Prostate gland (tissue), 2 donors: ENCODE results near the gene CPLX3. TPM values are rescaled to one million over a fixed set of nuclear protein-coding genes. Genes with fewer than 3 reads are reported as not detected.

ENCODE experiments used
- DNase-seq: peaks from one replicate; pipeline ENCODE4 v3.0.0-alpha.2; 2019; ENCODE audit warnings: low spot score
- H3K27ac ChIP-seq, 2 donors: fragments of 200-600 bp; sonication (generic); 2 replicates each; pipeline ENCODE4 v1.5.1; 2017 to 2019
- H3K27me3 ChIP-seq: fragments of 200-600 bp; sonication (generic); replicated peaks from 2 replicates; pipeline ENCODE4 v1.5.1; 2019; ENCODE audit not compliant: insufficient read depth
- H3K36me3 ChIP-seq, 2 donors: fragments of 200-600 bp; sonication (generic); 1 replicate in 1 of 2; 2 replicates in 1 of 2; pipeline versions ENCODE4 v1.5.1 to v1.8.1; 2017 to 2019
- H3K4me1 ChIP-seq: fragments of 200-600 bp; sonication (generic); replicated peaks from 2 replicates; pipeline ENCODE4 v1.5.1; 2019
- H3K4me3 ChIP-seq, 2 donors: fragments of 200-600 bp; sonication (generic); 2 replicates each; pipeline ENCODE4 v1.5.1; 2017 to 2019
- H3K9me3 ChIP-seq: fragments of 200-600 bp; sonication (generic); 2 replicates; pipeline ENCODE4 v1.5.1; 2017
- POLR2A ChIP-seq: fragments of 450-650 bp; IDR thresholded peaks from one replicate; pipeline ENCODE4 v1.6.1; 2016; ENCODE audit warnings: antibody characterized with exemption, mild to moderate bottlenecking
- POLR2AphosphoS5 ChIP-seq: sonication (generic); formaldehyde crosslinking; IDR thresholded peaks from one replicate; pipeline ENCODE4 v1.6.1; 2017; ENCODE audit warnings: antibody characterized with exemption
- WGBS: methylation state at CpG from one replicate; pipeline ENCODE4 v1.1.5; 2018; 5-methylcytosine and 5-hydroxymethylcytosine counted together
- intact Hi-C: fragments of 100-400 bp; cut with DNase I; formaldehyde crosslinking; loops from one replicate; pipeline ENCODE4 v1.14.2; 2022
- total RNA-seq, 2 donors: library from RNA; depleted of rRNA; stranded (reverse); fragments of >200 nt; gene quantifications; one replicate each; pipeline ENCODE4 v1.1.0, GENCODE V29; 2016
- TF ChIP-seq, protein P1 (sequence below), 4 experiments: fragments of 200-600 bp in 2 of 4; fragments of 450-650 bp in 2 of 4; sonication (generic) in 2 of 4; IDR thresholded peaks; 1 replicate in 3 of 4; 2 replicates in 1 of 4; pipeline ENCODE4 v1.5.1; 2016 to 2019; ENCODE audit warnings: antibody characterized with exemption in 4 of 4, mild to moderate bottlenecking in 2 of 4, moderate library complexity in 2 of 4

The CPLX3 gene
- total RNA-seq, 2 donors from 2014 or later: 40.5 to 59.8 TPM

DNA sequence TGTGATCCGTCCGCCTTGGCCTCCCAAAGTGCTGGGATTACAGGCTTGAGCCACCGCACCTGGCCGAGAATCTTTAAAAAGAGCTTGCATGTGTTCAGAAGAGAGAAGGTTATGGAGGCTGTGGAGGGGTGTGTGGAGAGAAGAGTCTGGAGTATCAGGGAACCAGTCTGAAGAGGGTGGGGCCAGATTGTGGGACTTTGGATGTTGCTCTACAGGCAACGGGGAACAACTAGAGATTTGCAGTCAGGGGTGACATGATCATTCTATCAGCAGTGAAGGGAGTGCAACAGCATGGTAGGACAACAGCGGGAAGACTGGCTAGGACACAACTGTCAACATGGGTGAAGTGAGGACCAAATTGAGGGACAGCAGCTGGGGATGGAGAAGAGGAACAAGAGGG lies 37.9 kb downstream of the CPLX3 start:
- TF ChIP-seq POLR2AphosphoS5: no peak
- TF ChIP-seq, protein P1, sequence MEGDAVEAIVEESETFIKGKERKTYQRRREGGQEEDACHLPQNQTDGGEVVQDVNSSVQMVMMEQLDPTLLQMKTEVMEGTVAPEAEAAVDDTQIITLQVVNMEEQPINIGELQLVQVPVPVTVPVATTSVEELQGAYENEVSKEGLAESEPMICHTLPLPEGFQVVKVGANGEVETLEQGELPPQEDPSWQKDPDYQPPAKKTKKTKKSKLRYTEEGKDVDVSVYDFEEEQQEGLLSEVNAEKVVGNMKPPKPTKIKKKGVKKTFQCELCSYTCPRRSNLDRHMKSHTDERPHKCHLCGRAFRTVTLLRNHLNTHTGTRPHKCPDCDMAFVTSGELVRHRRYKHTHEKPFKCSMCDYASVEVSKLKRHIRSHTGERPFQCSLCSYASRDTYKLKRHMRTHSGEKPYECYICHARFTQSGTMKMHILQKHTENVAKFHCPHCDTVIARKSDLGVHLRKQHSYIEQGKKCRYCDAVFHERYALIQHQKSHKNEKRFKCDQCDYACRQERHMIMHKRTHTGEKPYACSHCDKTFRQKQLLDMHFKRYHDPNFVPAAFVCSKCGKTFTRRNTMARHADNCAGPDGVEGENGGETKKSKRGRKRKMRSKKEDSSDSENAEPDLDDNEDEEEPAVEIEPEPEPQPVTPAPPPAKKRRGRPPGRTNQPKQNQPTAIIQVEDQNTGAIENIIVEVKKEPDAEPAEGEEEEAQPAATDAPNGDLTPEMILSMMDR (IDR thresholded peaks at IDR 0.05): no peak
- TF ChIP-seq POLR2A: no peak
- 92% methylated on average over 6 of the region's 6 CpGs for WGBS
- no peak overlapping the region for H3K27ac ChIP-seq
- H3K9me3 ChIP-seq: no peaks in the 10 kb centered on the region
- intact Hi-C loops: no loop called here
- H3K36me3 ChIP-seq: no peaks in the 10 kb centered on the region
- H3K4me3 ChIP-seq: no peak overlapping the region
- no peak for DNase-seq
- H3K4me1 ChIP-seq: peaks cover 14% of the 10 kb centered on the region
- H3K27me3 ChIP-seq: no peaks in the 10 kb centered on the region

DNA sequence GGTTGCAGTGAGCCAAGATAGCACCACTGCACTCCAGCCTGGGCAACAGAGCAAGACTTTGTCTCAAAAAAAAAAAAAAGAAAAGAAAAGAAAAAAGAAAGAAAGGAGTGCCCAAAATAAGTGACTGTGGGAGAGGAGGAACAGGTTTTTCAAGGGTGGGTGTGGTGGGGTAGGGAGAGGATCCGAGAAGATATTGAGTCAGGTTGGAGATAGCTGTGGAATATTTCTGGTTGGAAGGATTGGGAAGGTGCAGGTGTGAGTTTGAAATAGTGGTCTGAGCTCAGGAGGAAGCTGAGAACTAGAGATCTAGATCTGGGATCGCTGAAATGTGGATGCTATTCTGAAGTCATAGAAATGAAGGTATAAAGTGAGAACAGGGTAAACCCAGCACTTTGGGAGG lies 38.9 kb downstream of the CPLX3 start:
- Histone ChIP-seq H3K4me1 (peaks cover 23% of the 10 kb centered on the region), H3K9me3 (no peaks in the 10 kb centered on the region), H3K27ac (no peak overlapping the region), H3K27me3 (no peaks in the 10 kb centered on the region), H3K36me3 (no peaks in the 10 kb centered on the region), H3K4me3 (no peak overlapping the region)
- intact Hi-C loops: no loop called here
- DNase-seq: no peak
- TF ChIP-seq POLR2A (no peak), POLR2AphosphoS5 (no peak)
- TF ChIP-seq, protein P1 (IDR thresholded peaks at IDR 0.05): no peak
- WGBS: 69% methylated on average over 2 of the region's 2 CpGs

DNA sequence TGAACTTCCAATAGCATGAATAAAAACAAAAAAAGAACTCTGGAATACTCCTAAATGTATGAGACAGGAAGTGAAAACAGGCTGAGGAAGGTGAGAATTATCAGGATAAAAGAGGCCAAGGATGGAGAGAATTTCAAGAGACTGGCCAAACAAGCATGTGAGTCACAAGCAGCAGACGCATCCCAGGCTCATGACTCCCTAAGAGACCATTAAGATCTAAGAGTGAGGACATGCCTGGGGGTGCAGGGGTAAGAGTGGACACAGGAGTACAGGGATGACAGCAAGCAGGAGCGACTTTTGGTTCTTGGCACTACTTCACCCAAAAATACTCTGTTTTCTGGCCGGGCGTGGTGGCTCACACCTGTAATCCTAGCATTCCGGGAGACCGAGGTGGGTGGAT lies 39.7 kb downstream of the CPLX3 start:
- TF ChIP-seq, protein P1 (IDR thresholded peaks at IDR 0.05): no peak
- TF ChIP-seq POLR2A (no peak), POLR2AphosphoS5 (no peak)
- no peak for DNase-seq
- Histone ChIP-seq H3K4me1 (peaks cover 23% of the 10 kb centered on the region), H3K4me3 (no peak overlapping the region), H3K27ac (no peak overlapping the region), H3K36me3 (no peaks in the 10 kb centered on the region), H3K27me3 (no peaks in the 10 kb centered on the region), H3K9me3 (no peaks in the 10 kb centered on the region)
- 71% methylated on average over 6 of the region's 6 CpGs for WGBS
- intact Hi-C loops: no loop called here

DNA sequence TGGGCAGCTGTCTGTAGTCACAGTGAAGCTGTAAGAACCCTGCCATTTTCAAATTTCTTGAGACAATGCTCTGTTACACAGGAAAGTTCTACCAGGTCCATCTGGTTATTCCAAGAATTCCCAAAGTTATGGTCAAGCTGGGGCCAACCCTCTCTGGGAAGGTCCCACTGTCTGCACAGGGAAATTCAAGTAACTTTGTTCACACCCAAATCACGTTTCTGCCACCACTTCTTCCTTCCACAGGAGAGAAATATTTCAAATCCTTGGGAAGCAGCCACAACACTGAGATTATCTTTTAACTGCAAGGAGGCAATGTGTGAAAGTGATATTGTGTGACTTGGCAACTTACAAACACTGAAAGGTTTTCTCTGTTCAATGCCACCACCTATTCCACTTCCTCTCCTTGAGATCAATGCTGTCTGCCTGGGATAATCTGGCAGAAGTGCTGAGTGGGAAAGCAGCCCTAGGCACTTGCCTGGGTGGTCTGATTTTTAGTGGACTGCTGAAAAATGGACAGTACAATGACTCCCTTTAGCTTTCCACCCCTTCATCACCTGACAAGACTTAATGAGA lies 41.1 kb downstream of the CPLX3 start:
- no peak overlapping the region for H3K27ac ChIP-seq
- WGBS: 61% methylated on average over 1 of the region's 1 CpG

DNA sequence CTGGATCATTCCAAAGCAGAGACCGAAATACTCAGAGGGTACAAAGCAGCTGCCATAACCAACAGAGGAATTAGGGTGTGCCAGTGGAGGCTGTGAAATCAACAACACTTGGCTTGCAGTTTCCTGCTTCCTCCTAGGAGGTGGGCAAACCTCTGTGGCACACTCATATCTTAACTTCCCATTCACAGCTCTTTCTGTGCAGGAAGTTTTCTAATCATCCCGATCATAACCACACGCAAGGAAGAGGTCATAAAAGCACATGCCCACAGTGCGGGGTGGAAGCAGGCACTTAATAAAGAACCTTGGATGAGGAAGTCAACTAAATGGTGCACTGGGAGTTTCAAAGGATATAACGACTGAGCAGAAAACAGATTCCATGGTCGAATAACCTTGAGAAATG lies 41.6 kb downstream of the CPLX3 start:
- H3K4me1 ChIP-seq: peaks cover 23% of the 10 kb centered on the region
- no peak overlapping the region for H3K4me3 ChIP-seq
- no peaks in the 10 kb centered on the region for H3K27me3 ChIP-seq
- peak overlapping the region in 1 of 2 donors; percentile 3 for H3K27ac ChIP-seq
- intact Hi-C loops: no loop called here
- DNase-seq: no peak
- H3K9me3 ChIP-seq: no peaks in the 10 kb centered on the region
- H3K36me3 ChIP-seq: no peaks in the 10 kb centered on the region
- TF ChIP-seq POLR2AphosphoS5 (no peak), POLR2A (no peak)
- TF ChIP-seq, protein P1 (IDR thresholded peaks at IDR 0.05): no peak
- WGBS: 70% methylated on average over 6 of the region's 6 CpGs

More for the DNA sequence above, 41.1 kb downstream of the CPLX3 start:
- Histone ChIP-seq H3K36me3 (no peaks in the 10 kb centered on the region), H3K4me3 (no peak overlapping the region), H3K27me3 (no peaks in the 10 kb centered on the region), H3K9me3 (no peaks in the 10 kb centered on the region), H3K4me1 (peaks cover 23% of the 10 kb centered on the region)
- intact Hi-C loops: no loop called here
- no peak for DNase-seq
- TF ChIP-seq POLR2AphosphoS5: no peak
- TF ChIP-seq POLR2A: no peak
